Stimulated activated naive CD4-positive, alpha-beta T cell treated with Interleukin-2 at 50 U/mL for 16 hours (primary cell): ENCODE data around the gene USF2.

Source experiments
- DNase-seq: peaks from one replicate; lab custom pipeline; 2025; lab: John Stamatoyannopoulos, UW

Gene USF2

DNA sequence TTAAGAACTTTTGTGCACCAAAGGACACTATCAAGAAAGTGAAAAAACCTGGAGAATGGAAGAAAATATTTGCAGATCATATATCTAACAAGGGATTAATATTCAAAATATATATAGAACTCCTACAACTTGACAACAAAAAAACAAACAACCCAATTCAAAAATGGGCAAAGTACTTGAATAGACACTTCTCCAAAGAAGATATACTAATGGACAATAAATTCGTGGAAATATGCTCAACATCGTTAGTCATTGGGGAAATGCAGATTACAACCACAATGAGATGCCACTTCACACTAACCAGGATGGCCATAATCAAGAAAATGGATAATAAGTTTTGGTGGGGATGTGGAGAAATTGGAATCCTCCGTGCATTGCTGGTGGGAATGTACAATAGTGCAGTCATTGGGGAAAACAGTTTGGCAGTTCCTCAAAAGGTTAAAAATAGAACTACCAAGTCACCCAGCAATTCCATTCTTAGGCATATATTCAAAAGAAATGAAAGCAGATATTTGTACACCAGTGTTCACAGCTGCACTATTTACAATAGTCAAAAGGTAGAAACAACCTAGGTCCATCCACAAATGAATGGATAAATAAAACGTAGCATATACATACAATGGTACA, 22.2 kb upstream of the USF2 start:
- DNase-seq = no peak

- DNase-seq = peak; percentile 61
These were observed 21.0 kb upstream of the USF2 start for GRCh38 chr19:35247526-35248309.

GRCh38 chr19:35248310-35249145, 20.2 kb upstream of the USF2 start, which contains the start of gene LSR:
Gene LSR (plus strand): TSS chr19:35249002. CDS start chr19:35249023, 21 bp downstream.
- peak; percentile 77 for DNase-seq

DNA sequence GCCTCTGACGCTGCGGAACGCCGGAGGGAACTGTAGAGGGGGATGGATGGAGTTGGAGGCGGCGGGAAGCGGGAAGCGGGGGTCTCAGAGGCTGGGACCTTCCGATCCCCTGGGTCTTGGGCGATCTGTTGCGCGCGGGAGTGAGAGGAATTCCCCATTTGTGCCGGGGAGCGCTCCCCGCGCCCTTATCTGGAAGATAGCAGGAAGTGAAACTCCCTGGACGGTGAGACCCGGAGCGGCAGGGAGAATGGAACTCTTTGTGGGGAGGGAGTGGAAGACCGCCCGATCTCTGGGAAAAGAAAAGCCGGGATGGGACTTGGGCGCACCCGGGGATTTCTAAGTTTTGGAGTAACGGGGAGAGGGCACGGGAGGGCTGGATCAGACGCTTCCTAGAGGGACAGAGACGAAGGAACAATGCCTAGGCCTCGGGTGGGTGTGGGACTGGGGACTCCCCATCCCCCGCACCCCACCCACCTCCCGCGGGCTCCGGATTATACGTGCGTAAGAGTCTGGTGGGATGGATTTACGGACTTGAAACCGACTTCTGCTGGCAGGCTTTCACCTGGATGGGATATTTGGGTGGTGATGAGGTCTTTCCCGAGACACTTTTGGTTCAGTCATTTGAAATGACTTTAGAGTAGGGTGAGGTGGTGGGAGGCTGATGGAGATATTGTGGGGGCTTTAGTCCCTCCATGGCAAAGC, 19.5 kb upstream of the USF2 start:
- DNase-seq = no peak

DNA sequence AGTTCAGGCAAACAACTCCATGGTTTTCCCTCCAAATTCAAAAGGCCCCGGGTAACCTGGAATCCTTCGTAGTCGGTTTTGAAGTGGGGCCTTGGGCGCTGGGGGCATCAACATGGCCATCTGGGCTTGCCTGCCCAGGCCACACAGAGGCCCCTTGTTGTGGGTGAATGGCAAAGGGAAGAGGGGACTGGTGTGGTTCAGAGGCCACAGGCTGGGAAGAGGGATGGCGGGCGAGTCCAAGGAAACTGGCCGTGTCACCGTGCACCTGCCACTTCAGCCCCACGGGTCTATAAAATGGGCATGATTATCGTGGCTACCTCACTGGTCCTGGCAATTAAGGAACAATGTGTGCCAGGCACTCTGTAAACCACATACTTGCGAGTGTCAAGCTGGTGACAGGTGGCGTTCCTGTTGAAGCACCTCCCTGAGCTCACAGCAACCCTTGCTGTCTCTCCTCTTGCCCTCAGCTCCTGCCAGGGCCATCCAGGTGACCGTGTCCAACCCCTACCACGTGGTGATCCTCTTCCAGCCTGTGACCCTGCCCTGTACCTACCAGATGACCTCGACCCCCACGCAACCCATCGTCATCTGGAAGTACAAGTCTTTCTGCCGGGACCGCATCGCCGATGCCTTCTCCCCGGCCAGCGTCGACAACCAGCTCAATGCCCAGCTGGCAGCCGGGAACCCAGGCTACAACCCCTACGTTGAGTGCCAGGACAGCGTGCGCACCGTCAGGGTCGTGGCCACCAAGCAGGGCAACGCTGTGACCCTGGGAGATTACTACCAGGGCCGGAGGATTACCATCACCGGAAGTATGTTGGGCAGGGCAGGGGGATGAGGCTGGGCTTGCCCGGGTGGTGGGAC, 18.7 kb upstream of the USF2 start:
- DNase-seq = no peak

DNA sequence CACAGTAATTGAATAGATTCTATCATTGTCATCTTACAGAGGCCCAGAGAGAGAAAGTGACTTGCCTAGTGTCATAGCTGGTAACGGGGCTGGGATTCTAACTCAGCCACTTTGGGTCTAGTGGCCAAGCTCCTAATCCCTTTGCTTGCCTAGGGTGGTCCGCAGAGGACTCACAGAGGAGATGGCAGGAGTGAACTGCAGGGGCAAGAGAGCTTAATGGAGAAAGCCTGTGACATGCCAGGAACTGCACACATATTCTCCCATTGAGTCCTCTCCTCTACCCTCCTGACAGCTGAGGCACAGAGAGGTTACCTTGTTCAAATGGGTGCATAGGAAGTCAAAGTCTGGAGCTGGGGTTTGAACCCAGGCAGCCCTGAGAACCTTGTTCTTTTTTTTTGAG, 17.3 kb upstream of the USF2 start:
- DNase-seq = no peak

GRCh38 chr19:35253316-35254286, 15.2 kb upstream of the USF2 start:
- DNase-seq = no peak

DNA sequence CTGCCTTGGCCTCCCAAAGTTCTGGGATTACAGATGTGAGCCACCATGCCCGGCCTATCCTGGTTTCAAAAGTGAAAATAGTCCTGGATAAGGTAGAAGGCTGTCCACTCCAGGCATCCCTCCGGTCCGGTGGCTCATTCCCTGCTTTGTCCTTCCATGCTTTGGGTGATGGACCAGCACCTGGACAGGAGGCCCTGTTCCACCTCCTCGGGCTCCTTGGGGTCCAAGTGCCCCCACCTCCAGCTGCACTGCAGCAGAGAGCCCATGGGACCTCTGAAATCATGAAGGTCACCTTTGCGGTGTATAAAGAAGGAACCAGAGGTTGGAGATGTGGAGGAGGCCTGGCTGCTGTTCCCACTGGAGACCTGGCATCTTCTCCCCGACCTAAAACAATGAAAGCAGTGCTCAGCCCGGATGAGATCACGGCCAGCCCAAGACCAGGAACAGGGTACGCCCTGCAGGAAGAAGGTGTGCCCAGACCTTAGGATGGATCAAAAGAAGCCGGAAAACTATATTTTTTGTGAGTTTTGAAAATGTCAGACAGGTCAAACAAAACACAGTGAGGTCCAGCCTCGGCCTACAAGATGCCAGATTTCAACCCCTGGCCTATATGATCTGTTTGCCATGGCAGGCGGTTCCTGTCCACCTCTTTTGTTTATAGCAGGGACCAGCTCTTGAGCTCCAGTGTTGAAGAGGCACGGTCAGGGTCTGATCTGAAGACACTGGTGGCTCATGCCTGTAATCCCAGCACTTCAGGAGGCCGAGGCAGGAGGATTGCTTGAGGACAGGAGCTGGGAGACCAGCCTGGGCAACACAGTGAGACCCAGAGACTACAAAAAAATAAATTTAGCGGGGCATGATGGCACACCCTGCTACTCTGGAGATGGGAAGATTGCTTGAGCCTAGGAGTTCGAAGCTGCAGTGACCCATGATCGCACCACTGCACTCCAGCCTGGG, 14.1 kb upstream of the USF2 start:
- no peak for DNase-seq

DNA sequence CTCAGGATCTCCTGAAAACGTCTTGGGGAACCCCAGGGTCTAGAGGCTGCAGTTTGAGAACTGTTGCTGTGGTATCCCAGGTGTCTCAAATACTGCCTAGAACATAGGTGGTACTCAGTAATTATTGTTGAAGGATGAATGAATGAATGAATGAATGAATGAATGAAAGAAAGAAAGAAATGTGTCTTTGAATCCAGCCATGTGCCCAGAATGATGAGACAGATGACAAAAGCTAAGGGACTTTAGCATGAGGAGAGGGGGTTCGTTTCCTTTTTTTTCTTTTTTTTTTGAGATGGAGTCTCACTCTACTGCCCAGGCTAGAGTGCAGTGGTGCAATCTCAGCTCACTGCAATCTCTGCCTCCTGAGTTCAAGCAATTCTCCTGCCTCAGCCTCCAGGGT, 12.2 kb upstream of the USF2 start:
- no peak for DNase-seq

DNA sequence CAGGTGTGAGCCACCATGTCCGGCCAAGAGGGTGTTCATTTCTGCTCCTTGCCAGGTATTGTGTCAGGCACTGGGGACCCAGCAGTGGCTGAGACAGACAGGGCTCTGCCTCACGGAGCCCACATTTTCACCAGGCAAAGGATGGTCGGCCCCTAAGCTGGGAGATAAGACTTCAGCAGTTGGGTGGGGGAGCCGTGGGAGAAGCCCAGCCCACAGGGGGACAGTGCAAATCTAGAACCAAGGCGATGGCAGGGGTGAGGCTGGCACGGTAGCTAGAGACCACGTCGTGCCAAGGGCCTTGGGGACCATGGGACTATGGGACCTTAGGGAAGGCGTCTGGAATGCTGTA, 11.7 kb upstream of the USF2 start:
- no peak for DNase-seq

DNA sequence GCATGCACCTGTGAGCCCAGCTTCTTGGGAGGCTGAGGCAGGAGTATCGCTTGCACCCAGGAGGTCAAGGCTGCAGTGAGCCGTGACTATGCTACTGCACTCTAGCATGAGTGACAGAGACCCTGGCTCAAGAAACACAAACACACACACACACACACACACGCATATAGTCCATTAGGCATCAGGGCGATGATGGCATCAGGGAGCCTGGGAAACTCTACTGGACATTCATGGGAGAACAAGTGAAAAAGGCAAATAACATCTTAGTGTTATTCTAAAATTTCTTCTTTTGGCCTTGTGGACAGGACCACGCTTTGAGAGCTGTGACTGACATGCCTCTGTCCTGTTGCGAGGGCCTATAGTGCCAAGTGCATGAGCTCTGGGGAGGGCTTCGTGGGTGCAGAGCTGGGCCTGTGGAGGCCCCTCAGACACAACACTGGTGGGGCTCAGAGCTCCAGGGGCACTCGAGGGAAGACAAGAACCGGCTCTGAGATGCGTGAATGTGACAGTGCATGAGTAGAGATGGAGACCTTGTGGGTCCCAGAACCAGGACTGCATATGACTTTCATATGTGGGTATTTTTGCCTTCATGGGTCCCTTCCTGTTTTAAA, 8.0 kb upstream of the USF2 start:
- DNase-seq = no peak

DNA sequence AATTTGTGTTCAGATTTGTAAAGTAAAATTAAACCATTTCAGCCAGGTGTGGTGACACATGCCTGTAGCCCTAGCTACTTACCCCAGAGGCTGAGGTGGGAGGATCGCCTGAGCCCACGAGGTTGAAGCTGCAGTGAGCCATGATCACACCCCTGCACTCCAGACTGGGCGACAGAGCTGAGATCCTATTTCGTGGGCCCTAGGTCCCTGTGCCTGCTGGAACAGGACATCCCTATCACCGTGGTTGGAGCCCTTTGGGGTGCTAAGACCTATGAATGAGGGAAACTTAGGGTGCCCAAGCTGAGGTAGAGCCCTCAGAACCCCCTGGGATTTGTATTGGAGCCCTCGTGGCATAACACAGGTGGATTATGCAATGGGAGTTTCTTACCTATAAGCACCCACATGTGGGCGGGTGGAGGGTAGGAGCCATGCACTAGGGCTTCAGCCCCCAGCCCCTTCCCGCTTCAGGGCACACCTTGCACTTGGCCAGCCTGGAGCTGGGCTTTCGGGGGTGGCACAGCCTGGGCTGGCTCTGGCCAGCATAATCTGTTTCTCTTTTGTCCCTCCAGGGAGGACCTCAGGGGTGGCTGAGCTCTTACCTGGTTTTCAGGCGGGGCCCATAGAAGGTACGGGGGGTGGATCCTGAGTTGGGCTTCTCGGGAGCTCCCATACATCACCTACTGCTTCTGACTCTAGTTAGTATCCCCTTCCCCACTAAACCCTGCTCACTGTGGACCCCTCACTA, 7.2 kb upstream of the USF2 start:
- no peak for DNase-seq

DNA sequence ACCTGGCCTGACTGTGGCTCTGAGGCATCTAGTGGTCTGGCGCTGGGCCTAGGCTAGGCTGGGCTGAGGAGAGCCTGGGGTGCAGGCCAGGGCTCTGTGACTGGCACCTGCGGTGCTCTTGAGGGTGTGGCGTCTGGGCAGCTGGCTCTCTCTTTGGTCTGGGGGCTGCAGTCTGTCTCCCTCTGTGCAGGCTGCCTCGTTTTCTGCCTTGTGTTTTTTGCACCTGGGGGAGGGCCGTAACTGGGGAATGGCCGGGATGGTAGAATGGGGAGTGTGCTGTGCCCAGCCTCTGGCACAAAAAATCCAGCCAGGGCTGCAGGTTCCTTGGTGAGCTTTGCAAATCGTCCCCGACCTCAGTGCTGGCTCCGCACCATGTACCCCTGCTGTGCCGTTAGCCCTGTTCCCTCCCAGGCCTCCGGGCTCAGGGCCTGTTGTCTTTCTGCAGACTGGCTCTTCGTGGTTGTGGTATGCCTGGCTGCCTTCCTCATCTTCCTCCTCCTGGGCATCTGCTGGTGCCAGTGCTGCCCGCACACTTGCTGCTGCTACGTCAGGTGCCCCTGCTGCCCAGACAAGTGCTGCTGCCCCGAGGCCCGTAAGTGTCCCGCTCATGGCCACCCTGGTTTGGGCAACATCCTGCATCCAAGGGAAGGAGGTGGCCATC, 6.5 kb upstream of the USF2 start:
- no peak for DNase-seq

DNA sequence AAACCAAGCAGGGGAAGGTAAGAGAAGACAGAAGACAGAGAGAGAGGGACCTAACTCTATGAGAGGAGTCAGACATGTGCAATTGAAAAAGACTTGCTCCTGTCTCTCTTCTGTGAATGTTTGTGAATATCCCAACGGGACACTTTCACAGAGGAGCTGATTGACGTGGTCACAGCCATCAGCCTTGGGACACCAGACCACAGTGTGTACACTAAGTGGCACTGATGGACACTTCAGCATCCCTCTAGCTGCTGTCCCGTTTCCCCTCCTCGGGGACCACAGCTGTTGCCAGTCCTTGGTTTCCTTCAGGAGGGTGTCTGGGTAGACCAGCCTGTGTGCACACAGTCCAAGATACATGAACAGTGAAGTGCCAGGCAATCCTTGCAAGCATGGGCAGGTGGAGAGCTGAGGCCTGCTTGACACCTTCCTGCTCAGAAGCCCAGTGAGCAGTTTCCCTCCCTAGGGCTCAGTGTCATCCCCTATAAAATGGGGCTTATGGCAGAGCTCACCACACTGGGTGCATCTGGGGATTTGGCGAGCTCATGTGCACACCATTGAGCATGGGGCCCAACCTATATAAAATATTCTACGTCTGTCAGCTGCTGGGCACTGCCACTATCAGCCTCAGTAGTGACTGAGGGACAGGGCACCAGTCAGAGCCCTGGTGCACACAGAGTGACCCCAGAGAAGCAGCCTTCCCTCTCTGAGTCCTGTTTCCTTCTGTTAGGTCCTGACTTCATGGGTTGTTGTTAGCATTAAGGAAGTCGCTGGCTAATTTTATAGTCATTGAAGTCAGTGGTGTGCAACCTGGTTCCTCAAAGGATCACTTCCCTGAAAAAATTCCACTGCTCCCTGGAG, 4.3 kb upstream of the USF2 start:
- DNase-seq = no peak

- DNase-seq = no peak
These were observed 3.4 kb upstream of the USF2 start for GRCh38 chr19:35265126-35265899.
